22Rv1 (cell line): Measurements from ENCODE around the gene TNK1.

Experiments
- H3K27ac ChIP-seq: fragments of 450-650 bp; 2 replicates; pipeline ENCODE4 v1.5.1; 2017
- CTCF ChIP-seq: fragments of 450-650 bp; IDR thresholded peaks from 2 replicates; pipeline ENCODE4 v1.5.1; 2017; ENCODE audit warnings: mild to moderate bottlenecking
- ZFX ChIP-seq: fragments of 450-650 bp; IDR thresholded peaks from 2 replicates; pipeline ENCODE4 v1.6.1; 2017; ENCODE audit warnings: antibody characterized with exemption, borderline replicate concordance

TNK1 gene

DNA sequence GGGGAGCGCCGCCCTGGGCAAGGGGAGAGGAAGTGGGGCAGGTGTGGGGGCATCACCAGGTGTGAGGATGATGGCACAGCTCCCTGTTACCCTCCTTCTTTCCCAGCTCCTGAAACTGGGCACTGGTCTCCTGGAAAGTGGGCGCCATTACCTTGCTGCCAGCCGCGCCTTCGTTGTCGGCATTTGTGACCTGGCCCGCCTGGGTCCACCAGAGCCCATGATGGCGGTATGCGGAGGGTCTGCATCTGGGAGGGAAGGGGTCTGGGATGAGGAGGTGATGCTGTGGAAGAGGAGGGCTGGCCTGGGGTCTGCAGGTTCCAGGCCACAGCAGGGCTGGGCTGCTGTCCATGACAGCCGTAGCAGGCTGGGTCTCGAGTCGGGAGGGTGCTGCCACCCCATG lies 39.0 kb upstream of the TNK1 start:
- no peak for TF ChIP-seq ZFX
- no peak for TF ChIP-seq CTCF
- no peak overlapping the region for H3K27ac ChIP-seq

- no peak overlapping the region for H3K27ac ChIP-seq
- TF ChIP-seq ZFX (no peak), CTCF (no peak)
Observed at GRCh38 chr17:7343250-7343649, 37.6 kb upstream of the TNK1 start.

GRCh38 chr17:7346761-7347614 lies 33.9 kb upstream of the TNK1 start:
- no peak overlapping the region for H3K27ac ChIP-seq
- no peak for TF ChIP-seq CTCF
- TF ChIP-seq ZFX, result no peak

DNA sequence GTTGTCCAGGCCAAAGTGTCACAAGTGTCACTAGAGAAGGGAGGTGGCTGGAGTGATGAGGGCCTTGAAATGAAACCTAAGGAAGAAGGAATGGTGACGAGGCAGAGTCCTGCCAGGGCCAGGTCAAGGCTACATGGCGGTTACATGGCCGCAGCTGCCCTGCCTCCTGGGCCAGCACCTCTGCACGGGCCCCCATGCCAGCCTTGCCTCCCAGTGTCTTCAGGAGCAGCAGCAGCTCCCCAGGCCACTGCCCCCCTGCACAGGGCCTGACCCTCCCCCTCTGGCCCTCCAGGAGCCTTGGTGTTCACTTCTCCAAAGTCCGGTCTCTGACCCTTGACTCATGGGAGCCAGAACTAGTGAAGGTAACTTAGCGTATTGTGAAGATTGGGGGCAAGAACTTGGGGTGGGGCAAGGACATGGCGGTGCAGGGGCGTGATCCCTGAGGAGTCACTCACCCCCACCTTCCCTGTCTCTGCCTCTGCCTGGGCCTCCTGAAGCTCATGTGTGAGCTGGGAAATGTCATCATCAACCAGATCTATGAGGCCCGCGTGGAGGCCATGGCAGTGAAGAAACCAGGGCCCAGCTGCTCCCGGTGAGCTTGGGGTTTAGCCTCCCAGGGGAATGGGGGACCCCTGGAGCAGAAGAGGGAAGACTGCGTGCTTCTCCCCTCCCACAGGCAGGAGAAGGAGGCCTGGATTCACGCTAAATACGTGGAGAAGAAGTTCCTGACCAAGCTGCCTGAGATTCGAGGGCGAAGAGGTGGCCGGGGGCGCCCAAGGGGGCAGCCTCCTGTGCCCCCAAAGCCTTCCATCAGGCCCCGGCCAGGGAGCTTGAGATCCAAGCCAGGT lies 33.0 kb upstream of the TNK1 start:
- H3K27ac ChIP-seq, result no peak overlapping the region
- TF ChIP-seq CTCF, result no peak

- TF ChIP-seq CTCF (no peak), ZFX (no peak)
Observed at GRCh38 chr17:7348478-7349242, 32.2 kb upstream of the TNK1 start.

DNA sequence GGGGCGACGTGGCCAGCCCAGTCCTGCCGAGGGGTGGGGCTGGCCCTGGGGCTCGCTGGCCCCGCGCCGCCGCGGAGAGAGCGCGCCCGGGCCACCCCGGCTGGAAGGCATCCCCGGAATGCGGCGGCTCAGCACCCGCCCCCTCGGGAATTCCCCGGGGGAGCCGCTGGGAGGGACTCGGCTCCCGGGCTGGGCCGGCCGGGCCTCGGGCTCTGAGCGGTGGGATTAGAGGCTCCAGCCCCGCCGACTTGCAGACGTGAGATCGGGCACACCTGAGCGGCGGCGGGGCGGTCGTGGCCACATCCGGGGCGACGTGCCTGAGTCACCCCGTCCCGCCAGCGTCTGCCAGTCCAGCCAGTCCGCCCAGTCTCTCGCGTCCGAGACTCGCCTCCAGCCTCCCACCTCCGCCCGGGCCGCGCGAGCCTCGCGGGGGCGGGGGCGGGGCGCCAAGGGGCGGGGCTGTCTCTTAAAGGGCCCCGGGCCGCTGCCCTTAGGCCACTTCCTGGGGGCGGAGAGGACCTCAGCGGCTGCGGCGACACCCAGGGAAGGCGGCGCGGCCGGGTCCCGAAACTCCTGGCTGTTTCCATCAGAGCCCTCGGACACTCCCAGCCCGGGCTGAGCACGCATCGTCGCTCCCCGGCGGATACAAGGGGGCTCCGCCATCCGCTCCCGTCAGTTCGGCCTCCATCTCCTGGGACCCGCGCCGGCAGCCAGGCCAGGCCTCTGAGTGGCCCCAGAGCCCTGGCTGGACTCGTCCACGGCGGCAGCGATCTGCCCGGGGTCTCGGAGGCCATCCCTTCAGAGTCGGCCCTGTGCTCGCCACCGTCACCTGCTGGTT lies 29.0 kb upstream of the TNK1 start, which contains the start of gene KCTD11:
Gene KCTD11, plus strand, starts transcription at position 498 of the 838 bp plus-strand sequence.
- H3K27ac ChIP-seq, result peak within 1 kb of the TSS; percentile 91
- no peak for TF ChIP-seq ZFX
- peak; percentile 61 for TF ChIP-seq CTCF

More at GRCh38 chr17:7348478-7349242, 32.2 kb upstream of the TNK1 start:
- peak overlapping the region; percentile 91; the same call in 1 of the 2 replicates for H3K27ac ChIP-seq
